Fibroblast of gingiva (primary cell): Measurements from ENCODE around the gene OPTC.

Experiments used
- DNase-seq: peaks from one replicate; pipeline ENCODE4 v3.0.0-alpha.2; 2011; ENCODE audit warnings: low read depth

Gene OPTC

DNA sequence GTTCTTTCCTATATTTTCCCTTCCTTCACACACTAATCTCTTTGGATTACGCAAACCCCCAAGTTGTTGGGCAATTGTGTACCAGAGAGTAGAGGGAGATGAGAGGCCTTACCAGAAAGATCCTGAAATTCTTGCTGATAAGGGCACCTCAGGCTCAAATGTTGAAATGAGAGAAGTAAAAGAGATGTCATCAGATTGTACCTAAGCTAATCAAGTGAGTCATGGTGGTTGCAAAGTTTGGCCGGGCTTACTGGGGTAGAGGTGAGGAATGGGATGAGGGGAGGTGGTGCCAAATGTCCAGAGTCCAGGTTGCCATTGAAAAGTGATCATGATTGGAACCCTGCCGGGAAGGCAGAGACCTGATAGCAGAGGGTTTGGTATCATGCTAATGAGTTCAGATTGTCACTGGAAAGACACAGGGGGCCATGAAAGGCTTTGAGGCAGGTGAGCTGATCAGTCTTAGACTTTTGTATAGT is 43.1 kb downstream of the OPTC start:
- DNase-seq, result peak; percentile 45

- no peak for DNase-seq
Measured at GRCh38 chr1:203537806-203538464, 44.0 kb downstream of the OPTC start.

DNA sequence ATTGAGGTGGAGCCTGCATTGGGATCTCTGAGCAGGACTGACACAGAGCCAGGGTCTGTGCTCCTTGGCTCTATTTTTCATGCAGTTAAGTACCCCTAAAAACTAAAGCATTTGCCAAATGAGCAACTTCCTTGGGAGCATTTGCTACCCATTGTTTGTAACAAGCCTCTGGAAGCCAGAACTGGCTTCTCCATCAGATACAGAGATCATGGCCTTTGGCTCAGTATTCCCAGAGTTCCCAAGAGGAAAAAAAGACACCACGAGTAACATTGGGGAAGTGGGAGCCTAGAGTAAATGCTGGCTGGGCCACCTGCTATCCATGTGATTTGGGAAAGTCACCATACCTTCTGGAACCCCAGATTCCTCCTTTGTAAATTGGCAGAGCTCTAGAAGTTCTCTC is 44.8 kb downstream of the OPTC start:
- no peak for DNase-seq

GRCh38 chr1:203539831-203540546 is 46.0 kb downstream of the OPTC start:
- no peak for DNase-seq

DNA sequence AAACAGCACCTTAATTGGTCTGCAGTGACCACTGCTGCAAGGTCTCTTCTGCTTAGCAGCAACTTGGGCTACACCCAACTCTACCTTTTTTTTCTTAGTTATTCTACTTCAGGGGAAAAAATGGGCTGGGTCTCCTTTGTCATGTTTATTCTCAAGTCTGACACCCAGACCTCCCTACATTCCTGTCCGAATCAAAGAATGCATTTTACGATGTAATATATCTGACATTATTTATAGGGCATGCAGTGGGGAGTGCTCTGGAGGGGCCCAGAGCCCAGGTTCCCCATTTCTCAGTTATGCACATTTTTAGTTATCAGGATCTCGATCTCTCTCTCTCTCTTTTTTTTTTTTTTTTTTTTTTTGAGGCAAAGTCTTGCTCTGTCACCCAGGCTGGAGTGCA is 50.5 kb downstream of the OPTC start:
- no peak for DNase-seq

DNA sequence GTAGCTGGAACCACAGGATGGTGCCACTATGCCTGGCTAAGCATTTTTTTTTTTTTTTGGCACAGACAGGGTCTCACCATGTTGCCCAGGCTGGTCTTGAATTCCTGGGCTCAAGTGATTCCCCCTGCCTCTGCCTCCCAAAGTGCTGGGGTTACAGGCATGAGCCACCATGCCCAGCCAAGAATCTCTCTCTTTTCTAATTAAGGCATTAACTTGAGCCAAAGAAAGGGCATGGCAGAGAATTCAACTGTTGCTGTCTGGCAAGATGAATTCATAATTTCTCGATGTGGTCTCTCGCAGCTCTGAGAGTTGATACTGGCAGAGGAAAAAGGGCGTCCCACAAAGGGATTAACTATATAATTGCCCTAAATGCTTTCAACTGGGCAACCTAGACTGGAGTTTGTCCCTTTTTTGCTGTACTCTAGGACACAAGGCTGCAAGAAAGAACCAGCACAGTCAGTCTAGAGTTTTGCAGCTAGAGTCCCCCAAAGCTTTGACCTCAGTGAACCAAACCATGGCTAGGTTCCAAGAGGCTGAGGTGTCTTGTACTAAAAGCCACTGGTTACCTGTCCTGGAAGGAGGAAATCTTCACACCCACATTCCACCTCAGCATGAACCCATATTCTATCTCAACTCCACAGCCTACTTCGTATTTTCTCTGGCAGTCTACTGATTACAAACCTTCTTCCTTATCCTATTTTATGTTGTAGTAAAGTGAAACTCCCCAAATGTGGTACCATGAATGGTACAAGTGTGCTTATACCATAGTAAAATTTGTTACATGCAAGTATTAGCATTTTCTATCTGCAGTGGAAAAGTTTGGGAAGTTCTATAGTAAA is 51.2 kb downstream of the OPTC start:
- no peak for DNase-seq

- no peak for DNase-seq
Measured at GRCh38 chr1:203546274-203546673, 52.3 kb downstream of the OPTC start.

DNA sequence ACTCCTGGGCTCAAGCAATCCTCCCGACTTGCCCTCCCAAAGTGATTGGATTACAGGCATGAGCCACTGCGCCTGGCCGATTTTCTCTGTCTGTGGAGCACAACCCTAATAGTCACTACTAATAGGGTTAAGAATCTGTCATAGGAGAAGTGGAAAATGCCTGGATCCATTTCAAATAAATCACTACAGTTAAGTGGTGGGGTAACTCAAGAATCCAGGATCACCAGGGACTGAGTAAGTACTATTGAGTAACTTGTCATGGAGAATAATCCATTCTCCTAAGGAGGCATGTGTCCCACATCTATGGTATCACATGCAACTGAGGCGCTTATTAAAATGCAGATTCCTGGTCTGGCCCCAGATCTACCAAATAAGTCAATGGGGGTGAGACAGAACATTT is 53.2 kb downstream of the OPTC start:
- peak; percentile 76 for DNase-seq

DNA sequence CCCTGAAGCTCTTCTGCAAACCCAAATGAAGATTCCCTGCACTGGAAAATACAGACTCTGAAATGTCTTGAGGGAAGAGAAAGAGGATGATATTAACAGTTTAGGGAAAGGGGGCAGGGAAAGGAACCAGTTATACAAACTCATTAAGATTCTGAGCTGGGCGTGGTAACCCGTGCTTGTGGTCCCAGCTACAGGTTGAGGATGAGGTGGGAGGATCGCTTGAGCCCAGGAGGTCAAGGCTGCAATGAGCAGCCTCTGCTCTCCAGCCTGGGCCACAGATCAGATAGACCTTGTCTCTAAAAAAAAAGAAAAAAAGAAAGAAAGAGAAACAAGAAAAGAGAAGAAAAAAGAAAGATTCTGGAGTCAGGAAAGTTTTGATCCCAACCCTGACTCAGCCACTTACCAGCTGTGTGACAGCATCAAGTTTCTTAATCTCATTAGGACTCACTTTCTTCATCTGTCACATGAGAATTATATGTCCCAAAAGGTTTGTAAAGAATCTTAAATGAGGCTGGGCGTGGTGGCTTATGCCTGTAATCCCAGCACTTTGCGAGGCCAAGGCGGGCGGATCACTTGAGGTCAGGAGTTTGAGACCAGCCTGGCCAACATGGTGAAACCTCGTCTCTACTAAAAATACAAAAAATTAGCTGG is 53.9 kb downstream of the OPTC start:
- DNase-seq, result peak; percentile 40

GRCh38 chr1:203548892-203549291 is 54.9 kb downstream of the OPTC start:
- peak; percentile 82 for DNase-seq

- no peak for DNase-seq
Measured at GRCh38 chr1:203549309-203549708, 55.4 kb downstream of the OPTC start.

GRCh38 chr1:203550846-203551245 is 56.9 kb downstream of the OPTC start:
- DNase-seq, result peak; percentile 62

- no peak for DNase-seq
Measured at GRCh38 chr1:203551550-203551949, 57.6 kb downstream of the OPTC start.

- no peak for DNase-seq
Measured at GRCh38 chr1:203553496-203553895, 59.5 kb downstream of the OPTC start.

DNA sequence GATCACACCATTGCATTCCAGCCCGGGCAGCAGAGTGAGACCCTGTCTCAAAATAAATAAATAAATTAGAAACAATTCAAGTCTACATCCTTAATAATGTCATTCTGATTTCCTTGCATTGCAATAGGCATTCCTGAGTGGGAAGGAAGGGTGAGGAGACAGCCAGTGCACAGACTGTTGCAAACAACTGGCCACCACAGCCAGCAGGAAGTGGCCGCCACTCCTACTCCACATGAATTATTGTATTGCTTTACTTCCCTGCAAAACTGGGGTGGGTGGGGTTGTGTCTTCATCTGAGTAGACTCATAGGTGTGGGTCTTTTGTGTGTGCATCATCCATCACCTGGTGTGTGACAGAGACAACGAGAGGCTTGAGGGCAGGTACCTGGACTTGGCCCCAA is 60.1 kb downstream of the OPTC start:
- no peak for DNase-seq

DNA sequence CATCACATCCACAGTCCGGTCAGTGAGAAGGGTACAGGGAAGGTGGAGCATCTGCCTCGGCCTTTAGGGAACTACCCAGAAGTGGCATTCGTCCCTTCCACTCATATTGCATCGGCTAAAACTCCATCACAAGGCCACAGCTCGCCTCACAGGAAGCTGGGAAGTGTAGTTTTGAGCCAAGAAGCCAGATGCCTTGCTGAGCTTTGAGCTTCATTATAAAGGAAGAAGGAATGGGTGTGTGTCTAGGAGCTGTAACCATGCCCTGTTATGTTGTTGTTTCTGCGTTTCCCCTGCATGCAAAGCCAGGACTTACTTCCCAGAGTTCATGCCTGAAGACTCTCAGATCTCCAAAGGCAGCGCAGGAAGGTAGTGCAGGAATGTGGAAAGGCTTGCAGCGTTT is 61.1 kb downstream of the OPTC start:
- peak; percentile 38 for DNase-seq

GRCh38 chr1:203555511-203556046 is 61.6 kb downstream of the OPTC start:
- no peak for DNase-seq

DNA sequence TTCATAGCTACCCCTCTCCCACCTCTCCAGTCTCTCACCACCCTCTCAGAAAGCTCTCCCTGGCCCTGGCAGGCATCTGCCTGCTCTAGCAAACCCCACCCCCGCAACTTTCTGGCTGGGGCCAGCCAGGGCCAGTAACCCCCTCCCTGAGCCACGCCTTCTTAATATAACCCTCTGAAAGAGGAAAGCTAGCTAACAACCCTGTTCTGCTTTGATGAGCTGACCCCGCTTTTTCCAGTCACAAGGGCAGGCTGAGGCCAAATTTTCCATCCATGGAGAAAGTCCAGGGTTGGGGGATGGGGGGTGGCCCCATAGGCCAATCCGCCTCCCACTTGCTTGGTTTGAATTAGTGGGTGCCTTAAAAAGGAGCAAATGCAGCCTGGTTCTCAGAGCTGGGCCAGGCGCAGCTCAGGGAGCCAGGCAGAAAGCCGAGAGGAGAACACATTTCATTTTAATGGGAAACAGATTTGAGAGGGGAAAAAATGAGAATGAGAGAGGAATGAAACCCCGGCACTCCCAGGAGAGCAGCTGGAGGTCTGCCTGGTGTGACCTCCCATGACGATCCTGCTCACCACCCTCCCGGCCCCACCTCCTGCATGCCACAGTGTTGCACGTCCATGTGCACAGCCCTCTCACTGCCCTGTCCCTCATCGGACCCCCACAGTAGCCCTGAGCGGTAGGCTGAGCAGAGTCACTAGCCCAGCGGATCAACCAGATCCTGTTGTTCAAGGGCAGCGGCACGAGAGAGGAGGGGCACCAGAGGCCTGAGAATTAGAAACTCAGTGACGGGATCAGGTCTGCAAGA is 62.3 kb downstream of the OPTC start:
- DNase-seq, result peak; percentile 97

- DNase-seq, result peak; percentile 87
Measured at GRCh38 chr1:203557390-203557789, 63.4 kb downstream of the OPTC start.

DNA sequence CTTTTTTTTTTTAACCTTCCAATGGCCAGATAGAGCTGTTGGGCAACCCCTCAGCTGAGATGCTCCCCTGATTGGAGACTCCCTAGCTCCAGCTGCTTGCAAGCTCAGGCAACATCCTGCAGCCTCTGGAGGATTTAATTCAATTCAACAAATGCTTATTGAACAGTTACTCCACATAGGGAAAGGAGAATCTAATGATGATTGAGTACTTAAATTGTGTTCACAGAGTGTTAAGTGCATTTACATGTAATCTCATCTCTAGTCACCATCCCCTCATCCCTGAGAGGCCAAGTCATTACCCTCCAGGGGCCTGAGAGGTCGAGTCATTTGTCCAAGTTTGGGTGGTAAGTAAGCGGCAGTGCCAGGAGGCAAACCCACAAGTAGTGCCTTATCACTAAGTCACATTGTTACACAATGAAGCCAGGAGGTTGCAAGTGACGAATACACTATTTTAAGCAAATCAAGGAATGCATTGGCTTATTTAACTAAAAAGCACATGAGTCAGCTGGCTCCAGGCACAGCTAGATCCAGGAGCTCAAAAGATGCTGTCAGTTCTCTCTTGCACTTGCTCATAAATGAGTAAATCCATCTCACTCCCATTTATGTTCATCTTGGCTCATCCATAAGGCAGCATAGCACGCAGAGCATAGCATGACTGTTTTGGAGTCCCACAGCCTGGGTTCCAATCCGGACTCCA is 64.3 kb downstream of the OPTC start:
- DNase-seq, result peak; percentile 95
